ENCODE results near the gene MOB4. TPM values are rescaled to one million over a fixed set of nuclear protein-coding genes. Genes with fewer than 3 reads are reported as not detected.

The MOB4 gene
- polyA plus RNA-seq, 1 donor from 2014 or later: 81.5 TPM

GRCh38 chr2:197601726-197602125 is 85.9 kb downstream of the MOB4 start:
- Histone ChIP-seq H3K4me3 (ENCODE audit: low read length) (no peak overlapping the region), H3K27ac (ENCODE audit: low read length) (no peak overlapping the region), H3K9ac (ENCODE audit: low read length) (no peak overlapping the region), H3K36me3 (ENCODE audit: insufficient read depth, low read length) (no peaks in the 10 kb centered on the region), H3F3A (ENCODE audit: insufficient read depth, low read length, poor library complexity, severe bottlenecking) (no peaks in the 10 kb centered on the region), H3K9me2 (ENCODE audit: insufficient read depth, low read length) (no peaks in the 10 kb centered on the region), H3K9me3 (ENCODE audit: low read length) (no peaks in the 10 kb centered on the region), H3K4me2 (ENCODE audit: low read length) (no peak overlapping the region), H3K27me3 (ENCODE audit: insufficient read depth, low read depth, low read length) (no peaks in the 10 kb centered on the region), H3K79me2 (replicated peaks; ENCODE audit: insufficient read depth, low read length) (no peaks in the 10 kb centered on the region), H4K20me1 (ENCODE audit: insufficient read depth) (no peaks in the 10 kb centered on the region), H2AFZ (ENCODE audit: low read depth, low read length) (no peak overlapping the region)
- TF ChIP-seq CTCF (IDR thresholded peaks at IDR 0.05; ENCODE audit: poor library complexity, severe bottlenecking) (no peak), SMC3 (conservative IDR thresholded peaks at IDR 0.05; ENCODE audit: poor library complexity) (no peak), TAF1 (IDR thresholded peaks at IDR 0.05; ENCODE audit: low read depth) (no peak)

Small RNAs within 50 kb of the gene (small RNA-seq; reads per million reads assigned to genes)
- 0 reads per million in 3 experiments for gene AC020550.1

Other genes starting within 250 kb of the MOB4 start
- gene ANKRD44, start 205.3 kb upstream of the MOB4 start, polyA plus RNA-seq: 60.2 and 94.3 TPM in 2 replicates
- gene SF3B1, start 81.0 kb upstream of the MOB4 start, polyA plus RNA-seq: 936 and 1,143 TPM in 2 replicates
- 22.5 and 28.4 TPM in 2 replicates for gene COQ10B, start 62.5 kb upstream of the MOB4 start, polyA plus RNA-seq
- gene HSPD1, start 16.2 kb upstream of the MOB4 start, polyA plus RNA-seq: 226 and 229 TPM in 2 replicates
- gene HSPE1, start 15.7 kb upstream of the MOB4 start, polyA plus RNA-seq: 136 and 177 TPM in 2 replicates
- 0.06 TPM in 2 replicates for gene RFTN2, start 159.5 kb downstream of the MOB4 start, polyA plus RNA-seq
- 3.8 and 5.1 TPM in 2 replicates for gene MARS2, start 189.3 kb downstream of the MOB4 start, polyA plus RNA-seq